Gastrocnemius medialis (tissue), 4 donors: ENCODE measurements around the gene GALNT18. TPM values are rescaled to one million over a fixed set of nuclear protein-coding genes. Genes with fewer than 3 reads are reported as not detected.

ENCODE experiments used
- ATAC-seq, 2 donors: fragments of 150-250 bp; one replicate each; pipeline ENCODE4 v1.9.1; 2016
- DNase-seq, 2 donors: peaks; one replicate each; pipeline ENCODE4 v3.0.0-alpha.2; 2019
- H3K27ac ChIP-seq, 4 donors: fragments of 200-600 bp; sonication (generic); 1 replicate in 1 of 4; 2 replicates in 3 of 4; pipeline ENCODE4 v1.5.1; 2016 to 2018; ENCODE audit warnings: mild to moderate bottlenecking in 2 of 4, moderate library complexity in 1 of 4
- H3K27me3 ChIP-seq, 3 donors: fragments of 200-600 bp; sonication (generic) in 2 of 3; 1 replicate in 1 of 3; 2 replicates in 2 of 3; pipeline versions ENCODE4 v1.5.1 to v1.6.0; 2016 to 2019; ENCODE audit warnings: mild to moderate bottlenecking in 1 of 3, moderate library complexity in 1 of 3
- H3K36me3 ChIP-seq, 2 donors: fragments of 200-600 bp; sonication (generic) in 1 of 2; one replicate each; pipeline ENCODE4 v1.5.1; 2017 to 2018
- H3K4me1 ChIP-seq, 2 donors: fragments of 200-600 bp; sonication (generic) in 1 of 2; one replicate each; pipeline ENCODE4 v1.5.1; 2016 to 2017; ENCODE audit warnings: mild to moderate bottlenecking in 2 of 2
- H3K4me3 ChIP-seq, 4 donors: fragments of 200-600 bp; sonication (generic) in 3 of 4; 1 replicate in 1 of 4; 2 replicates in 3 of 4; pipeline ENCODE4 v1.5.1; 2016 to 2019; ENCODE audit warnings: mild to moderate bottlenecking in 2 of 4
- H3K9me3 ChIP-seq, 3 donors: fragments of 200-600 bp; sonication (generic) in 2 of 3; 1 replicate in 1 of 3; 2 replicates in 2 of 3; pipeline ENCODE4 v1.5.1; 2016 to 2019
- CTCF ChIP-seq, 5 experiments: fragments of 450-650 bp in 3 of 5; fragments of 200-600 bp in 2 of 5; sonication (generic) in 2 of 5; IDR thresholded peaks in 4 of 5; conservative IDR thresholded peaks in 1 of 5; 1 replicate in 4 of 5; 2 replicates in 1 of 5; pipeline ENCODE4 v1.5.1; 2016 to 2019; ENCODE audit warnings: antibody characterized with exemption in 5 of 5, mild to moderate bottlenecking in 3 of 5, moderate library complexity in 3 of 5
- POLR2A ChIP-seq, 2 donors: fragments of 450-650 bp; IDR thresholded peaks; one replicate each; pipeline ENCODE4 v1.6.1; 2017; ENCODE audit warnings: antibody characterized with exemption in 2 of 2, mild to moderate bottlenecking in 2 of 2, moderate library complexity in 2 of 2
- in situ Hi-C, 4 donors: fragments of 200-750 bp; cut with MboI; loops; one replicate each; pipeline versions ENCODE4 v1.15.0 to v1.8.0; 2017; ENCODE audit warnings: low sequenced_read_pairs in 4 of 4
- intact Hi-C: fragments of 100-400 bp; cut with DNase I; formaldehyde crosslinking; loops from one replicate; pipeline ENCODE4 v1.15.1; 2023; ENCODE audit warnings: low total_unique reads
- total RNA-seq, 4 donors: library from RNA; depleted of rRNA; stranded (reverse); fragments of >200 nt; gene quantifications; one replicate each; pipeline versions ENCODE4 v1.1.0 to v1.2.3, GENCODE V29; 2016

GALNT18 gene
- total RNA-seq, 4 donors from 2014 or later, result 10.5 to 29.2 (median 11.2) TPM

- peaks cover 33 to 70% of the 10 kb centered on the region in 2 donors for H3K4me1 ChIP-seq
- no peak overlapping the region for H3K4me3 ChIP-seq
- no peaks in the 10 kb centered on the region for H3K27me3 ChIP-seq
- no peaks in the 10 kb centered on the region for H3K36me3 ChIP-seq
- peak; percentile 68 to 77 for ATAC-seq
- H3K9me3 ChIP-seq, result no peaks in the 10 kb centered on the region
- in situ Hi-C loops (loop anchor here in 1 of 4 donors (10.0 kb wide), 1 partner anchor 378 kb away; no protein-coding TSS in a partner anchor), intact Hi-C loops (loop anchor here (5.0 to 10.0 kb wide), 3 partner anchors 55 to 378 kb away; partner anchors contain the start of gene GALNT18)
- DNase-seq, result peak; percentile 26 to 63
- peak overlapping the region; percentile 40 to 90 (median 50) for H3K27ac ChIP-seq
- TF ChIP-seq POLR2A (IDR thresholded peaks at IDR 0.05) (no peak), CTCF (IDR thresholded peaks at IDR 0.05 in 4 of 5, conservative IDR thresholded peaks at IDR 0.05 in 1 of 5) (peak in 2 of 5 experiments; percentile 21 to 30)
Observed at GRCh38 chr11:11407065-11407762, 214.6 kb downstream of the GALNT18 start.

- no peaks in the 10 kb centered on the region for H3K27me3 ChIP-seq
- in situ Hi-C loops (loop anchor here in 1 of 4 donors (10.0 kb wide), 1 partner anchor 378 kb away; no protein-coding TSS in a partner anchor), intact Hi-C loops (loop anchor here (5.0 to 10.0 kb wide), 3 partner anchors 56 to 378 kb away; partner anchors contain the start of gene GALNT18)
- H3K9me3 ChIP-seq, result no peaks in the 10 kb centered on the region
- peaks cover 33 to 70% of the 10 kb centered on the region in 2 donors for H3K4me1 ChIP-seq
- no peaks in the 10 kb centered on the region for H3K36me3 ChIP-seq
- no peak overlapping the region for H3K4me3 ChIP-seq
- TF ChIP-seq CTCF (IDR thresholded peaks at IDR 0.05 in 4 of 5, conservative IDR thresholded peaks at IDR 0.05 in 1 of 5), result no peak
- no peak for TF ChIP-seq POLR2A (IDR thresholded peaks at IDR 0.05)
- DNase-seq (no peak), ATAC-seq (peak in 1 of 2 donors; percentile 8)
- peak overlapping the region; percentile 40 to 90 (median 50) for H3K27ac ChIP-seq
Observed at GRCh38 chr11:11406652-11407051, 215.2 kb downstream of the GALNT18 start.

GRCh38 chr11:11403763-11404725 lies 217.8 kb downstream of the GALNT18 start:
- H3K27me3 ChIP-seq, result no peaks in the 10 kb centered on the region
- DNase-seq (peak in 1 of 2 donors; percentile 62), ATAC-seq (peak in 1 of 2 donors; percentile 78)
- TF ChIP-seq CTCF (IDR thresholded peaks at IDR 0.05 in 4 of 5, conservative IDR thresholded peaks at IDR 0.05 in 1 of 5) (no peak), POLR2A (IDR thresholded peaks at IDR 0.05) (no peak)
- peaks cover 24 to 57% of the 10 kb centered on the region in 2 donors for H3K4me1 ChIP-seq
- H3K9me3 ChIP-seq, result no peaks in the 10 kb centered on the region
- H3K4me3 ChIP-seq, result no peak overlapping the region
- in situ Hi-C loops, result loop anchor here in 1 of 4 donors (10.0 kb wide), 1 partner anchor 381 kb away; no protein-coding TSS in a partner anchor
- H3K27ac ChIP-seq, result peak overlapping the region in 1 of 4 donors; percentile 65
- H3K36me3 ChIP-seq, result no peaks in the 10 kb centered on the region
- intact Hi-C loops, result loop anchor here (5.0 to 10.0 kb wide), 4 partner anchors 108 to 381 kb away; partner anchors contain the start of gene GALNT18

- in situ Hi-C loops, result loop anchor here in 1 of 4 donors (10.0 kb wide), 1 partner anchor 383 kb away; no protein-coding TSS in a partner anchor
- ATAC-seq, result no peak
- Histone ChIP-seq H3K27me3 (no peaks in the 10 kb centered on the region), H3K9me3 (no peaks in the 10 kb centered on the region), H3K4me1 (peaks cover 15 to 37% of the 10 kb centered on the region in 2 donors), H3K27ac (no peak overlapping the region), H3K4me3 (no peak overlapping the region), H3K36me3 (no peaks in the 10 kb centered on the region)
- no peak for TF ChIP-seq POLR2A (IDR thresholded peaks at IDR 0.05)
- no peak for TF ChIP-seq CTCF (IDR thresholded peaks at IDR 0.05 in 4 of 5, conservative IDR thresholded peaks at IDR 0.05 in 1 of 5)
- no peak for DNase-seq
- intact Hi-C loops, result loop anchor here (5.0 to 10.0 kb wide), 4 partner anchors 110 to 383 kb away; partner anchors contain the start of gene GALNT18
Observed at GRCh38 chr11:11401960-11402535, 219.8 kb downstream of the GALNT18 start.
